GM12891 (cell line): ENCODE data around the gene ADAT2.
"Not testable (repeated sequence)": the region's sequence is repeated elsewhere in the genome, so short reads cannot be mapped to it uniquely, and the experiment has no call there.

Experiments
- DNase-seq: peaks from one replicate; pipeline ENCODE4 v3.0.0; 2011; ENCODE audit warnings: low spot score; ENCODE audit not compliant: insufficient read length
- FAIRE-seq: peaks from 2 replicates; lab custom pipeline; 2011; peaks lifted over from hg19 to GRCh38; lab: Jason Lieb, UNC
- PAX5 ChIP-seq: IDR thresholded peaks from 2 replicates; pipeline ENCODE4 v1.6.1; 2011; ENCODE audit warnings: low read length, moderate library complexity, mild to moderate bottlenecking; ENCODE audit not compliant: insufficient read depth, severe bottlenecking
- POLR2A ChIP-seq: IDR thresholded peaks from 2 replicates; pipeline ENCODE4 v1.6.1; 2011; ENCODE audit warnings: low read depth, low read length, control low read depth
- POLR2AphosphoS5 ChIP-seq: IDR thresholded peaks from 2 replicates; pipeline ENCODE4 v1.6.1; 2011; ENCODE audit warnings: low read depth, low read length, control low read depth
- POU2F2 ChIP-seq: IDR thresholded peaks from 2 replicates; pipeline ENCODE4 v1.6.1; 2011; ENCODE audit warnings: low read depth, mild to moderate bottlenecking, control low read depth, low read length, moderate library complexity
- SPI1 ChIP-seq: IDR thresholded peaks from 2 replicates; pipeline ENCODE4 v1.6.1; 2011; ENCODE audit warnings: low read depth, low read length, control low read depth
- TAF1 ChIP-seq: IDR thresholded peaks from 2 replicates; pipeline ENCODE4 v1.6.1; 2011; ENCODE audit warnings: low read depth, low read length, control low read depth

The ADAT2 gene

DNA sequence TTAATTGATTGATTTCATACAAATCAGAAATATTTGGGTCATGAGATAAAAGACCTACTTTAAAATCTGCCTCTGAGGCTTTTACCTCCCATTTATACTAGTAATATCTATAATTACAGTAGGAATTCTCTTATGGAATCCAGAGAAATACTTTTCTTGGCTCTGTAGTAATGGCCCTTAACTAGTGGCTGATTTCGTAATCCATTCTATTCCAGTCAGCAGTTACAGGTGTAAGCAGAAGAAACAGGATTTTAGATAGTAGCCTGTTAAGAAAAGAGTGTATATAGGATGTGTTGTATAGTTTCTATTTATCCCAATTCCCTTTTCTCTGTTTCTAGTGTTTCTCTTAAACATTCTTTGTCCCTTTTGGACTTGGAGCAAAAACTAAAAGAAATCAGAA, 21.3 kb upstream of the ADAT2 start:
- DNase-seq = no peak
- FAIRE-seq = no peak
- TF ChIP-seq SPI1 (no peak), TAF1 (no peak), POLR2AphosphoS5 (no peak)

DNA sequence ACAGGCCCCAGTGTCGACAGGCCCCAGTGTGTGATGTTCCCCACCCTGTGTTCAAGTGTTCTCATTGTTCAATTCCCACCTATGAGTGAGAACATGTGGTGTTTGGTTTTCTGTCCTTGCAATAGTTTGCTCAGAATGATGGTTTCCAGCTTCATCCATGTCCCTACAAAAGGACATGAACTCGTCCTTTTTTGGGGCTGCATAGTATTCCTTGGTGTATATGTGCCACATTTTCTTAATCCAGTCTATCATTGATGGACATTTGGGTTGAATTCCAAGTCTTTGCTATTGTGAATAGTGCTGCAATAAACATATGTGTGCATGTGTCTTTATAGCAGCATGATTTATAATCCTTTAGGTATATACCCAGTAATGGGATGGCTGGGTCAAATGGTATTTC, 18.3 kb upstream of the ADAT2 start:
- not testable (repeated sequence) for DNase-seq
- peak; percentile 87 for FAIRE-seq

DNA sequence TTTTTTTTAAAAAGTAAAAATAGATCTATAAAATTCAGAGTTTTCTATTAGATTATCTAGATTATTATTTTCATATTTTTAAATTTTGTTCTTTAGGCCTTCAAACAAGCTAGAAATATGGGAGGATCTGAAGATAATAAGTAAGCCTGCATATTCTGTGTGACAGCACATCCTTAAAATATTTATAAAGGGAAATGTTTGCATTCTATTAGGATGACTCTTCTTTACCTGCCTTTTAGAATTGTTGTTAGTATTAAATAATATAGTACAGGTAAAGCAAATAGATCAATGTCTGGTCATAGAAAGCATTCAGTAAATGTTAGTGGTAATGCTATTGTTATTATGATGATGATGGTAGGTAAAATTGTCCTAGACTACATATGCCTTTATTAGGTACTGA, 17.5 kb upstream of the ADAT2 start:
- FAIRE-seq = no peak
- TF ChIP-seq SPI1 (no peak), TAF1 (no peak), POLR2A (no peak), POU2F2 (no peak), POLR2AphosphoS5 (no peak), PAX5 (no peak)

DNA sequence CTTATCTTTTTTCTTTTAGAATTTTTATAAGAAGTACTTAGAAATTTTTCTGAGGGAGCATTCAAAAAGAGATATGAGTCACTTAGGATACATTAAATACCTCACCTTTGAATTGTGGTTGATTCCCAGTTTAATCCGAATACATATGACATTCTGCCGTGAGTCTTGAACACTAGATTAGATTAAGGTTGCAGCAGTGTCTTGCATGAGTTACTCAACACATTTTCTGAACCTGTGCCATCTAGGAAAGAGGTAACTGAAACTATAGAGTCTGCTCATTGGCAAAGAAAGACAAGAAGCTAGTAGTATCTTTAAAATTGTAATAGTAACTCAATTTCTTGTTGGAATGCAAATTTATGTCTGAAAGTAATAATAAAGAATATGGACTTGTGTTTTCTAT, 15.1 kb upstream of the ADAT2 start:
- FAIRE-seq (no peak), DNase-seq (no peak)
- TF ChIP-seq TAF1 = no peak
- TF ChIP-seq PAX5 = no peak
- TF ChIP-seq POLR2A = no peak
- TF ChIP-seq POLR2AphosphoS5 = no peak
- TF ChIP-seq POU2F2 = no peak
- no peak for TF ChIP-seq SPI1

More for the DNA sequence above, 17.5 kb upstream of the ADAT2 start:
- DNase-seq = no peak

DNA sequence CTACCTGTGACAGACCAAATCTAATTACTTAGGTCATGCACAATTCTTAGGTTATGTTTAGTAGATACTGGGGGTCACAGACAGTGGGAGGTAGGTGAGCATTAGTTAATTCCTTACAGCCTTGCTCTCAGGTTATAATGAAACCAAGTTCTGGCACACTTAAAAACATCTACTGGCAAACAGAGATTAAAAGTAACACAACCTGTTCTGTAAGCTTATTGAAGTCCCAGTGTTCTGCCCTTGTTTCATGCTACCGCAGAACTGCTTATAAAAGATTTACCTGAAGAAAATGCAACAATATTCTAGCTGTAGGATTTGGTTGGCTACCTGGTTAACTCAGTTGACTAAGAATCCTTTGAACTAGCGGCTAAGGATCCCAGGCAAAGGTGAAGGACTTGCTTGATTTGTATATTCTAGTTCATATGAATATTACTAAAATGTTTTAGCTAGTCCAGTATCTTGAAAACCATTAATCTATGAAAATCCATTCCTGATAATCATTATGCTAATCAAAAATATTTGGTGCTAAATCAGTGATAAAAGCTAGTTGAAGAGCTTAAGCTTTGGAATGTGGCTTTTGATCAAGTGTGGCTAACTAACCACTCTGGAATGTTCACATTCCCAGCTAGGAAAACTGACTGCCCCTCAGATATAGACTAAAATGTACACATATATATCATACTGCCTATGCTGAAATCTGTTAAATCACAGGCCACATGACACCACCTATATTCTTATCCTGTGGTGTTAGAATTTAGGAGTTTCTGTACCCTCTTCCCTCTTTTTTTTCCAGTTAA, 7.3 kb upstream of the ADAT2 start:
- TF ChIP-seq PAX5 (no peak), TAF1 (no peak), POLR2AphosphoS5 (no peak), POLR2A (no peak), SPI1 (no peak), POU2F2 (no peak)
- FAIRE-seq (no peak), DNase-seq (no peak)

DNA sequence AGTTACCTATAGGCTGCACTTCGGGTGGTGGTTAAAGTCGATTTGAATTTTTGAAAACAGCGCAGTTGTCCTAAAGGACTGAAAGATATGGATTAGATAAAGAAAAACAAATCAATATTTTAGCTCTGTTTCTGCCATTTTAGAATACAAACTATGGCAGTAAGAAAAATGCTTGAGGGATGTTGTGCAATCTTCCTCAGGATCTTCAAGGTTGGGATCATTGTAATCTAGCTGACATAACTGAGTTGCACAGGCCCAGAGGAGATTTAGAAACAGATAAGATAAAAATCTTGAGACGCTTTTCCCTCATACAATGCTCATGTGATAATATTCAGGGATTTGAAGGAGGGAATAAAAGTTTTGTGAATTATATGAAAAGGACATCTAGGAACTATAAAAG, 1.0 kb upstream of the ADAT2 start:
- FAIRE-seq = no peak

DNA sequence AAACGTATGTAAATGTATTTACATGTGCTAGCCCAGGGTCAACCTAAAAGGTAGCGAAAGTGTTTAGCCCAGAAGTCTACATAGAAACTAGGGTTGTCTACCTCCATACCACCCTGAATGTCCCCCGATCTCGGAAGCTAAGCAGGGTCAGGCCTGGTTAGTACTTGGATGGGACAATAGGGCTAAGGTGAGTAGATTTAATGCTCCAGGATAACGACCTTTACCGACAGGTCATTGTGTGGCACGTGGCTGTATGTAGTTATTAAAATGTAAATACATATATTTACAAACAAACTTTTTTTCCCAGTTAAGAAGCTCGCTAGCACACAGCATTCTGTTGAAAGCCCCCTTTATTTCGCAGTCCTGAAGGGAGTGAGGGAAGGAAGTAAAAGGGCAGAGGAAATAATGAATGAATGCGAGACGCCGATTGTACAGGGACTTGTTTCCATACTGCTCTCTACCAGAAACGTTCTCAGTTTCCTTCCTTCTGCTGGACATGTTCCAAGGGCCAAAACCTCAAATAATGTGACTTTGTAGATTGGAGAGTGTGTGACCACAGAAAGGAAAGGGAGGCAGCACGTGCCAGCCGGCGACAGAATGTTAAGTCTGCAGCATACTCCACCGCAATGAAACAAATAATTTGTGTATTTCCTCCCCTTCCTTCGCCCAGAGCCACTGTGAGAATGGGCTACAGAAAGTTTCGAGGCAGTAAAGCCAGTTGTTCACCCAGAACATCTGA, 612 bp downstream of the ADAT2 start:
- peak; percentile 47 for FAIRE-seq
- no peak for DNase-seq
- TF ChIP-seq POU2F2 = peak; percentile 60; the same call in 1 of the 2 replicates
- TF ChIP-seq POLR2AphosphoS5 = no peak

More for the DNA sequence above, 1.0 kb upstream of the ADAT2 start:
- DNase-seq = no peak
- TF ChIP-seq POLR2AphosphoS5 = no peak
- TF ChIP-seq POU2F2 = no peak
- TF ChIP-seq POLR2A = no peak
- no peak for TF ChIP-seq SPI1
- no peak for TF ChIP-seq TAF1
- no peak for TF ChIP-seq PAX5

DNA sequence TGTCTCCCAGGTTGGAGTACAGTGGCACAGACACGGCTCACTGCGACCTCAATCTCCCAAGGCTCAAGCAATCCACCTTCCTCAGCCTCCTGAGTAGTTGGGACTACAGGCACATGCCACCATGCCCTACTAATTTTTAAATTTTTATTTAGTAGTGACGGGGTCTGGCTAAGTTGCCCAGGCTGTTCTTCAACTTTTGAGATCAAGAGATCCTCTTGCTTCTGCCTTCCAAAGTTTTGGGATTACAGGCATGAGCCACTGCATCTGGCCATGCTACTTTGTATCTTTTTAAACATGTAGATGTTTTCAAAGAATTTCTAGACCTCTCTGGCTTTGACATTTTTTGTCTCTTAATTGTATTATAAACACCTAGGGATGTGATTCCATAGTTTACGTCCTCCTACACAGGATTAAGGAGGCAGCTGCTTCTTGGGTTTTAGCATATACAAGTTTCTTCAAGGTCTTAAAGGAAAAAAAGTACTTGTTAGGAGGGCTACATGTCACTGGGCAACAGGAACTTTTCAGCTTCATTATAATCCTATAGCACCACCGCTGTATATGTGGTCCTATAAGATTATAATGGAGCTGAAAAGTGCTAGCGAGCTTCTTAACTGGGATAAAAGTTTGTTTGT, 1.3 kb downstream of the ADAT2 start:
- FAIRE-seq (no peak), DNase-seq (no peak)
- TF ChIP-seq PAX5 = no peak
- no peak for TF ChIP-seq POLR2A

DNA sequence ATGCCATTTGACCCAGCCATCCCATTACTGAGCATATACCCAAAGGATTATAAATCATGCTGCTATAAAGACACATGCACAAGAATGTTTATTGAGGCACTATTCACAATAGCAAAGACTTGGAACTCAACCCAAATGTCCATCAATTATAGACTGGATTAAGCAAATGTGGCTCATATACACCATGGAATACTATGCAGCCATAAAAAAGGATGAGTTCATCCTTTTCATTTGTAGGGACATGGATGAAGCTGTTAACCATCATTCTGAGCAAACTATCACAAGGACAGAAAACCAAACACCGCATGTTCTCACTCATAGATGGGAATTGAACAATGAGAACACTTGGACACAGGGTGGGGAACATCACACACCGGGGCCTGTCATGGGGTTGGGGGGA, 2.6 kb downstream of the ADAT2 start:
- FAIRE-seq, DNase-seq: not testable (repeated sequence)

DNA sequence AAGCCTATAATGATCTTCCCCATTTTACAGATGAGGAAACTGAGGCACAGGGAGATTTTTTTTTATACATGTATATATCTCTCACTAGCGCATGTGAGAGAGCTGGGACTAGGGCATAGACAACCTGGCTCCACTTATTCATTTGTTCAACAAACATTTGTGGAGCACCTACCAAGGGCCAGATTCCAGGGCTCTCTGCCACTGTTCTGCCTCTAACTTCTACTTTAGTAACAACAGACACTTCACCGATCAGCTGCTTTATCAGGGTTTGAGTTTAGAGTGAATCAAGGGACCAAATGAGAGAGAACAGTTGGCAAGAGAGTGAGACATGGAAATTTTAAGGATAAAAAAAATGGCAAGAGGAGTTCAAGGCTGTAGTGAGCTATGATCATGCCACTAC, 7.4 kb downstream of the ADAT2 start:
- FAIRE-seq (no peak), DNase-seq (no peak)
- TF ChIP-seq SPI1 (no peak), PAX5 (no peak), TAF1 (no peak), POU2F2 (no peak), POLR2A (no peak)
